Hippocampal formation (tissue), 2 donors: ENCODE results near the gene ZNRF4.
"Not testable (repeated sequence)": the region's sequence is repeated elsewhere in the genome, so short reads cannot be mapped to it uniquely, and the experiment has no call there.

ENCODE experiments used
- DNase-seq, 2 donors: peaks; one replicate each; lab custom pipeline; 2025; lab: John Stamatoyannopoulos, UW

The ZNRF4 gene

GRCh38 chr19:5455367-5456129 is at the start of gene ZNRF4:
Gene ZNRF4, plus strand, starts transcription at chr19:5455417. Its CDS starts 75 bp downstream, at chr19:5455492.
- DNase-seq, result no peak

GRCh38 chr19:5406198-5406597 is 49.0 kb upstream of the ZNRF4 start:
- DNase-seq, result not testable (repeated sequence)

GRCh38 chr19:5406816-5407215 is 48.4 kb upstream of the ZNRF4 start:
- peak in 1 of 2 donors; percentile 4 for DNase-seq

GRCh38 chr19:5407356-5407755 is 47.9 kb upstream of the ZNRF4 start:
- DNase-seq, result no peak

GRCh38 chr19:5417495-5418436 is 37.5 kb upstream of the ZNRF4 start:
- DNase-seq, result no peak

GRCh38 chr19:5418677-5419076 is 36.5 kb upstream of the ZNRF4 start:
- no peak for DNase-seq

- no peak for DNase-seq
Measured at GRCh38 chr19:5420953-5421352, 34.3 kb upstream of the ZNRF4 start.

- DNase-seq, result no peak
Measured at GRCh38 chr19:5423567-5424125, 31.6 kb upstream of the ZNRF4 start.

- DNase-seq, result no peak
Measured at GRCh38 chr19:5424192-5424973, 30.8 kb upstream of the ZNRF4 start.

GRCh38 chr19:5425260-5425659 is 30.0 kb upstream of the ZNRF4 start:
- DNase-seq, result no peak

GRCh38 chr19:5430237-5430636 is 25.0 kb upstream of the ZNRF4 start:
- DNase-seq, result no peak

GRCh38 chr19:5432687-5433086 is 22.5 kb upstream of the ZNRF4 start:
- no peak for DNase-seq

GRCh38 chr19:5434351-5434917 is 20.8 kb upstream of the ZNRF4 start:
- no peak for DNase-seq

- no peak for DNase-seq
Measured at GRCh38 chr19:5434970-5435641, 20.1 kb upstream of the ZNRF4 start.

GRCh38 chr19:5435642-5436017 is 19.6 kb upstream of the ZNRF4 start:
- no peak for DNase-seq

- peak; percentile 12 to 24 for DNase-seq
Measured at GRCh38 chr19:5436106-5436947, 18.9 kb upstream of the ZNRF4 start.

- no peak for DNase-seq
Measured at GRCh38 chr19:5436948-5437306, 18.3 kb upstream of the ZNRF4 start.

GRCh38 chr19:5438756-5439155 is 16.5 kb upstream of the ZNRF4 start:
- not testable (repeated sequence) for DNase-seq

GRCh38 chr19:5439452-5439851 is 15.8 kb upstream of the ZNRF4 start:
- DNase-seq, result no peak

GRCh38 chr19:5440299-5440698 is 14.9 kb upstream of the ZNRF4 start:
- DNase-seq, result no peak
